ENCODE results near the gene GRSF1.

Gene GRSF1

GRCh38 chr4:70855464-70855863 lies 15.8 kb upstream of the GRSF1 start:
- TF ChIP-seq POLR2AphosphoS5 (IDR thresholded peaks at IDR 0.05; ENCODE audit: low read depth, low read length) (no peak), FOXP2 (optimal IDR thresholded peaks at IDR 0.05; ENCODE audit: borderline replicate concordance, extremely low read depth, extremely low read length, insufficient read depth) (no peak), TAF1 (IDR thresholded peaks at IDR 0.05; ENCODE audit: borderline replicate concordance, insufficient read depth, low read length) (no peak), SIN3A (IDR thresholded peaks at IDR 0.05; ENCODE audit: borderline replicate concordance, insufficient read depth, low read length) (no peak)
- TF ChIP-seq, protein P1, sequence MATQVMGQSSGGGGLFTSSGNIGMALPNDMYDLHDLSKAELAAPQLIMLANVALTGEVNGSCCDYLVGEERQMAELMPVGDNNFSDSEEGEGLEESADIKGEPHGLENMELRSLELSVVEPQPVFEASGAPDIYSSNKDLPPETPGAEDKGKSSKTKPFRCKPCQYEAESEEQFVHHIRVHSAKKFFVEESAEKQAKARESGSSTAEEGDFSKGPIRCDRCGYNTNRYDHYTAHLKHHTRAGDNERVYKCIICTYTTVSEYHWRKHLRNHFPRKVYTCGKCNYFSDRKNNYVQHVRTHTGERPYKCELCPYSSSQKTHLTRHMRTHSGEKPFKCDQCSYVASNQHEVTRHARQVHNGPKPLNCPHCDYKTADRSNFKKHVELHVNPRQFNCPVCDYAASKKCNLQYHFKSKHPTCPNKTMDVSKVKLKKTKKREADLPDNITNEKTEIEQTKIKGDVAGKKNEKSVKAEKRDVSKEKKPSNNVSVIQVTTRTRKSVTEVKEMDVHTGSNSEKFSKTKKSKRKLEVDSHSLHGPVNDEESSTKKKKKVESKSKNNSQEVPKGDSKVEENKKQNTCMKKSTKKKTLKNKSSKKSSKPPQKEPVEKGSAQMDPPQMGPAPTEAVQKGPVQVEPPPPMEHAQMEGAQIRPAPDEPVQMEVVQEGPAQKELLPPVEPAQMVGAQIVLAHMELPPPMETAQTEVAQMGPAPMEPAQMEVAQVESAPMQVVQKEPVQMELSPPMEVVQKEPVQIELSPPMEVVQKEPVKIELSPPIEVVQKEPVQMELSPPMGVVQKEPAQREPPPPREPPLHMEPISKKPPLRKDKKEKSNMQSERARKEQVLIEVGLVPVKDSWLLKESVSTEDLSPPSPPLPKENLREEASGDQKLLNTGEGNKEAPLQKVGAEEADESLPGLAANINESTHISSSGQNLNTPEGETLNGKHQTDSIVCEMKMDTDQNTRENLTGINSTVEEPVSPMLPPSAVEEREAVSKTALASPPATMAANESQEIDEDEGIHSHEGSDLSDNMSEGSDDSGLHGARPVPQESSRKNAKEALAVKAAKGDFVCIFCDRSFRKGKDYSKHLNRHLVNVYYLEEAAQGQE (IDR thresholded peaks at IDR 0.05; ENCODE audit: insufficient read depth in 1 of 2, low read depth in 2 of 2, low read length in 2 of 2) = no peak

DNA sequence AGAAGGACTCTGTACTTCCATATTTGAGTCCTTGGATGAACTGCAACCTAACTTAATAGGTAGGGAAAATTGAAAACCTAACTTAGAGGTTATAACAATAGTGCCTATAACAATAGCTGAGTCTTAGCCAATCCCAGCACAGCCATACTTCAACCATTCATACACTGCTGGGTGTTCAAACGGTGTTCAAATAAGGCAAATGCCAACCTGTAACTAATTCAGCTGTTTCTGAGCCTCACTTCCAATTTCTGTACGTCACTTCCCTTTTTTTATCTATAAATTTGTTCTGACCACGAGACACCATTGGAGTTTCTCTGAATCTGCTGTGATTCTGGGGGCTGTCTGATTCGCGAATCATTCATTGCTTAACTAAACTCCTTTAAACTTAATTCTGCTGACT lies 9.6 kb upstream of the GRSF1 start:
- TF ChIP-seq FOXP2 (optimal IDR thresholded peaks at IDR 0.05; ENCODE audit: borderline replicate concordance, extremely low read depth, extremely low read length, insufficient read depth) = no peak
- no peak for TF ChIP-seq SIN3A (IDR thresholded peaks at IDR 0.05; ENCODE audit: borderline replicate concordance, insufficient read depth, low read length)
- TF ChIP-seq, protein P1 (IDR thresholded peaks at IDR 0.05; ENCODE audit: insufficient read depth in 1 of 2, low read depth in 2 of 2, low read length in 2 of 2) = no peak
- no peak for TF ChIP-seq POLR2AphosphoS5 (IDR thresholded peaks at IDR 0.05; ENCODE audit: low read depth, low read length)

- no peak for TF ChIP-seq TAF1 (IDR thresholded peaks at IDR 0.05; ENCODE audit: borderline replicate concordance, insufficient read depth, low read length)
- no peak for TF ChIP-seq SIN3A (IDR thresholded peaks at IDR 0.05; ENCODE audit: borderline replicate concordance, insufficient read depth, low read length)
- TF ChIP-seq POLR2AphosphoS5 (IDR thresholded peaks at IDR 0.05; ENCODE audit: low read depth, low read length) = no peak
- TF ChIP-seq, protein P1 (IDR thresholded peaks at IDR 0.05; ENCODE audit: insufficient read depth in 1 of 2, low read depth in 2 of 2, low read length in 2 of 2) = no peak
- no peak for TF ChIP-seq FOXP2 (optimal IDR thresholded peaks at IDR 0.05; ENCODE audit: borderline replicate concordance, extremely low read depth, extremely low read length, insufficient read depth)
These were observed 4.5 kb upstream of the GRSF1 start for GRCh38 chr4:70844180-70844579.

- TF ChIP-seq, protein P1 (IDR thresholded peaks at IDR 0.05; ENCODE audit: insufficient read depth in 1 of 2, low read depth in 2 of 2, low read length in 2 of 2) = no peak
- no peak for TF ChIP-seq POLR2AphosphoS5 (IDR thresholded peaks at IDR 0.05; ENCODE audit: low read depth, low read length)
- no peak for TF ChIP-seq FOXP2 (optimal IDR thresholded peaks at IDR 0.05; ENCODE audit: borderline replicate concordance, extremely low read depth, extremely low read length, insufficient read depth)
- no peak for TF ChIP-seq TAF1 (IDR thresholded peaks at IDR 0.05; ENCODE audit: borderline replicate concordance, insufficient read depth, low read length)
- TF ChIP-seq SIN3A (IDR thresholded peaks at IDR 0.05; ENCODE audit: borderline replicate concordance, insufficient read depth, low read length) = no peak
These were observed 3.2 kb upstream of the GRSF1 start for GRCh38 chr4:70842761-70843435.

Measured in PFSK-1 (cell line).